Right ventricle myocardium superior (tissue), 1 donor: ENCODE measurements around the gene MPC1. TPM values are rescaled to one million over a fixed set of nuclear protein-coding genes. Genes with fewer than 3 reads are reported as not detected.
"Not testable (repeated sequence)": the region's sequence is repeated elsewhere in the genome, so short reads cannot be mapped to it uniquely, and the experiment has no call there.

ENCODE experiments used
- ATAC-seq: fragments of 200-7000 bp; cut with Tn5 transposase; one replicate; pipeline ENCODE4 v1.9.1; 2020; ENCODE audit warnings: mild to moderate bottlenecking; ENCODE audit not compliant: poor library complexity
- DNase-seq: peaks from one replicate; pipeline ENCODE4 v3.0.0-alpha.2; 2020
- intact Hi-C: fragments of 100-400 bp; cut with DNase I; formaldehyde crosslinking; loops from one replicate; pipeline ENCODE4 v1.11.2; 2022
- total RNA-seq: library from RNA; stranded (reverse); fragmentation: NEBNext Ultra II Directional; extraction: Animal tissue kit (Norgen Biotek cat#: 25700); gene quantifications from one replicate; pipeline ENCODE4 v1.2.1, GENCODE V29; 2021
- donor health status: DM: no; HTN: yes; CAD: no; lungs with severe emphysema.

Gene MPC1
- total RNA-seq, 1 donor from 2014 or later = 393 TPM

DNA sequence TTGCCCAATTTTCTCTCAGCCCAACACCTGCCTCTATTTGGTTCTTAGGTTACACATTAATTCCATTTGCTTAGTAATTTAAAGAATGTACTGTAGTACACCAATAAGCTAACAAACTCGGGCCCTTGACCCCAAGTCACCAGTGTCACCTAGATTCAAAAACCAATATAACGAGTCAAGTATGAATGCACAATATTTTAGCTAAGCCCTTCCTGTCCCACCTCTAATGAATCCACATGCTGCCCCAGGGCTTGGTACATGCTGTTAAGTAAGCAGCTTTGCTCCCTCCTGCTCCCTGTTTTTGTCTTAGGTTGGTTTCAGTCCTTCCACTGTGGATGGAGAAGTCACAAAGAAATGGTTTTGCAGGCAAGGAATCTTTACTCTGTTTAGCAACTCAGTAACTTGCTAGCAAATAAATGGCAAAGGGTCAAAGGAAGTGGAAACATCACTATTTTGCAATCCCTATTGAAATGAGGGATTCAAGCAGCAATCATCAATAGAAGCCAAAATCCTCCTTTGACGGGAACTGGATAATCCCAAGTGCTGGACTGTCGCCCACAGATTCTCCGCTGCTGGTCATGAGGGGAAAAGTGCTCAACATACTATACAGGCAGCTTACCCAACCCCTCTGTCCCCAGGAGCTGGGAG is 5.0 kb upstream of the MPC1 start:
- ATAC-seq (no peak), DNase-seq (no peak)
- intact Hi-C loops = no loop called here

DNA sequence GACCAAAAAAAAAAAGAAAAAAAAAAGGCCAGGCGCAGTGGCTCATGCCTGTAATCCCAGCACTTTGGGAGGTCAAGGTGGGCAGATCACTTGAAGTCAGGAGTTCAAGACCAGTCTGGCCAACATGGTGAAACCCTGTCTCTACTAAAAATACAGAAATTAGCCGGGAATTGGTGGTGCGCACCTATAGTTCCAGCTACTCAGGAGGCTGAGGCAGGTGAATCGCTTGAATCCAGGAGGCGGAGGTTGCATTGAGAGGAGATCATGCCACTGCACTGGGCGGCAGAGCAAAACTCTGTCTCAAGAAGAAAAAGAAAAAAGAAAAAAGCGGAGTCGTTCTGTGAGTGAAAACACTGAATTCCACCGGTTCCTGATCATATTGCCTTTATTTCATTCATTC is 4.4 kb upstream of the MPC1 start:
- intact Hi-C loops, DNase-seq, ATAC-seq: not testable (repeated sequence)

DNA sequence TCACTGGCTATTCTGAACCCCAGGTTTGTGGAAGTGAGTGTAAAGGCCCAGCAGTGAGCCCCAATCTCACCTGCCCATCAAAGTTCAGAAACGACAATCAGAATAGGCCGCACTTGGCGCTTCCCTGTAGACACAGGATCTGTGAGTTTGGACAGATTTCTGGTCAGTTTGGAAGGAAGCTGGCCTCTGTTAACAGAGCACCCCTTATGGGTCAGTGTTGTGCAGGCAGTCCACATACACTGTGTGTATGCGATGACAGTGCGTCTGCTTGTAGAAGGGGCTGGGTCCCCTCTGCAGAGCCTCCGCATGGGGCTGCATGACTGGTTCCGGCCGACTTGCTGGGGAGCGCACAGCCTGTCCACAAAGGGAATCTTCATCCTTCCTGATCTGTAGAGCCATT is 3.4 kb upstream of the MPC1 start:
- intact Hi-C loops = no loop called here
- ATAC-seq = no peak
- no peak for DNase-seq

DNA sequence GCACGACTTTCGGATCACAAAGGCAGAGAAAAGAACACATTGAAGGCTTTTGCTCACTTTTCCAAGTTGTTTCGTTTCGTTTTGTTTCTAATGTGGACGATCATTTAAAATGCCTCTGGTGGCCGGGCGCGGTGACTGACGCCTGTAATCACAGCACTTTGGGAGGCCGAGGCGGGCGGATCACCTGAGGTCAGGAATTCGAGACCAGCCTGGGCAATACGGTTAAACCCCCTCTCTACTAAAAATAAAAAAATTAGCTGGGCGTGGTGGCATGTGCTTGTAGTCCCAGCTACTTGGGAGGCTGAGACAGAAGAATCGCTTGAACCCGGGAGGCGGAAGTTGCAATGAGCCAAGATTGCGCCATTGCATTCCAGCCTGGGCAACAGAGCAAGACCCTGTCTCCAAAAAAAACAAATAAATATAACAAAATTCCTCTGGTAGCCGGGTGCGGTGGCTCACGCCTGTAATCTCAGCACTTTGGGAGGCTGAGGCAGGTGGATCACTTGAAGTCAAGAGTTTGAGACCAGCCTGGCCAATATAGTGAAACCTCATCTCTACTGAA is 1.1 kb upstream of the MPC1 start:
- DNase-seq = peak; percentile 69
- intact Hi-C loops, ATAC-seq: not testable (repeated sequence)

DNA sequence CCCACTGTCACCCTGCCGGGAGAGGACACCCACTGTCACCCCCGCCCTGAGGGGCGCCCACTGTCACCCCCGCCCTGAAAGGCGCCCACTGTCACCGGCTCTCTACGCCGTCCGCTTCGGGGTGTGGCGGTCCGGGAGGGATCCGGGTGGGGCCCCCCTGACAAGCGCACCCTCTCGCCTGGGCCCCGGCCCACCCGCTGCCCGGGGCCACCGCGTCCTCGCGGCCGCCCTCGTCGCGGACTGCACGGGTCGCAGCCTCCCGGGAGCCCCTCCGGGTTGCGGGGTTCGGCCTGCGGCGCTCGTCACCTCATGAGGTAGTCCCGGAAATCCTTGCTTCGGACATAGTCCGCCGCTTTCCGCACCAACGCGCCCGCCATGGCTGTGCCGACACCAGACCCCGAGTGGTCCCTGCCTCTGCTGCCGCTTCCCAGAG is 224 bp downstream of the MPC1 start:
- intact Hi-C loops = no loop called here
- no peak for DNase-seq

DNA sequence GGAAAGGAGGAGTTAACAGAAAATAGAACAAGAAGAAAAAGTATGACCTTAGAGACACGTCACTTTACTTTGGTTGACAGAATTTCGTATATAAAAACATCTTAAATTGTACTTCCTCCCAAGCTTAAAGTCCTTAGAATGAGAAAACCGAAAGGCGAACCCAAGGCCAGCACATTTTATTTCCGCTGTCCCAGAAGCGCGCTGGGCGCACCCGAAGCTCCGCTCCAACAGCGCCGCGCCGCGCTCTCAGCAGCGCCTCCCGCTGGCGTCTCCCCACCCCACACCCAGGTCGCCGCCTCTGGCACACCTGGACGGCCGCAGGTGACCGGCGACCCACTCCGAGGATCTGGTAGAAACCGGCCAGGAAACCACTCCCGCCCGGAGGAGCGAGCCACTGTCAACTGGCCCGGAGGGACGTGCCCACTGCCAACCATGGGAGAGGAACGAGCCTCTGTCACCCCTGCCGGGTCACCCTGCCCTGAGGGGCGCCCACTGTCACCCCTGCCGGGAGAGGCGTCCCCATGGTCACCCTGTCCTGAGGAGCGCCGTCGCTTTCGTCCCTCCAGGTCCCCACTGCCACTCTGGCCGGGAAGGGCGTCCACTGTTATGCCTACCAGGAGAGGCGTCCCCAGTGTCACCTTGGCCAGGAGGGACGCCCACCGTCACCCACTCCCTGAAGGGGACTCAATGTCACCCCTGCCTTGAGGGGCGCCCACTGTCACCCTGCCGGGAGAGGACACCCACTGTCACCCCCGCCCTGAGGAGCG is 824 bp downstream of the MPC1 start:
- ATAC-seq (peak; percentile 72), DNase-seq (peak; percentile 85)
- intact Hi-C loops = no loop called here

More for the DNA sequence above, 224 bp downstream of the MPC1 start:
- ATAC-seq = peak; percentile 27

DNA sequence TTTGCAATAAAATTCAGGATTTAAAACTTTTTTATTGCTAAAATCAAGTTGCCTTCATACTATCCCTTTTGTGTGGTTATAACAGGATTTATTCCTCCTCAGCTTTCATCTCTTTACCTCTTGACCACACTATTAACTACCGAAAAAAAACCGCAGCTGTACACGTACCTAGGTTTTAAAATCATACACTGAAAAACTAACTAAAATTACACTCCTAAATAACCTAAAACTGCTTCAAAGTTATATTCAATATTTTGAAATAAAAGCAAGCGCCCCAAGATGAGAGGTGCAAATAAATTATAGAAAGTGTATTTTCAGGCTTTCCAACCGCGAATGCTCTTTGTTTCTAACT is 1.4 kb downstream of the MPC1 start:
- ATAC-seq (no peak), DNase-seq (no peak)
- intact Hi-C loops = no loop called here

DNA sequence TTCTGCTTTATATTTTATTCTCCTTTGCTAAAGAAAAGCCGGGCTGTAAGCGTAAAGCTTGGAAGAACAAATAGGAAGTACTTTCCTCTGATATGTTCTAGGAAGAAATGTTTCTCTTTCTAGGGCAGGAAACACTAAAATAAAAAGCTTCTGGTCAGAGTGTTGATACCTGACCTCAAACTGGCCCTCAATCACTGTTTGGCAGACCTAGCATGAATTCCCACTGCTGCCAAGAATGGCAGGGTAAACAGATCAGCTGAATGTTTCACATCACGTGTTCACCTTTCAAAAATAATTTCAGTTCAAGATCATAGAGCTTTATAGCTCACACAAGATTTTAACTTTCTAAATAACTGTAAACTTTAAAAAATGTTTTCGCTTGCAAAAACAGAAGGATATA is 2.9 kb downstream of the MPC1 start:
- DNase-seq (no peak), ATAC-seq (no peak)
- intact Hi-C loops = no loop called here

DNA sequence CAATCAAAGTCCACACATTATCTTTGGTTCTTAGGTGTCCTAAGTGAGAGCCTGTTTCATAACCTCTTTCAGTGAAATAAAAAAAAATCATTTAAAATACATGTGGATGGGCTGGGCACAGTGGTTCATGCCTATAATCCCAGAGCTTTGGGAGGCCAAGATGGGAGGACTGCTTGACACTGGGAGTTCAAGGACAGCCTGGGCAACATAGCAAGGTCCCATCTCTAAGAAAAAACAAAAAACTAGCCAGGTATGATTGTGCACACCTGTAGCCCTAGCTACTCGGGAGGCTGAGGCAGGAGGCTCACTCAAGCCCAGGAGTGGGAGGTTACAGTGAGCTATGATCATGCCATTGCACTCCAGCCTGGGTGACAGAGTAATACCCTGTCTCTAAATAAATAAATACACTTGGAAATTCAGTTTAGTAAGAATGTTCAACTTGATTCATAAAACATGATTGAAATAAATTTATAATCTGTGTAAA is 3.6 kb downstream of the MPC1 start:
- intact Hi-C loops = no loop called here
- no peak for DNase-seq
- no peak for ATAC-seq

DNA sequence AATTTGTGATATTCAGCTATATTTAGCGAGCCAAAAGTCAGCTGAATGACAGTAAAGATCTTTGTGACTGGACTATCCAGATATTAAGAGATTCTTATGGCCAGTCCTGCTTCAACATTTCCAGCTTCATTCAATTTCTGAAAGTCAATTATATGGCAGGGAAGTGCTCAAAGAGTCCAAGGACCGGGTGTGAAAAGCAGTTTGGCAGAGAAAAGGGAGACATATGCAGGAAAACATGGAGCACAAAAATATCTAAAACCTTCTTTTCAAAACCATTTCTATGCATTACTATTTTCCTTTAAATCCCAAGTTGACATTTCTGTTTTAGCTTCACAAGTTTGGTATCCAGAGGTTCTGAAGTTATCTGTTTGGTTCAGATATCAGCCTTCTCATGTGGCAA is 5.0 kb downstream of the MPC1 start:
- ATAC-seq (no peak), DNase-seq (no peak)
- intact Hi-C loops = no loop called here

DNA sequence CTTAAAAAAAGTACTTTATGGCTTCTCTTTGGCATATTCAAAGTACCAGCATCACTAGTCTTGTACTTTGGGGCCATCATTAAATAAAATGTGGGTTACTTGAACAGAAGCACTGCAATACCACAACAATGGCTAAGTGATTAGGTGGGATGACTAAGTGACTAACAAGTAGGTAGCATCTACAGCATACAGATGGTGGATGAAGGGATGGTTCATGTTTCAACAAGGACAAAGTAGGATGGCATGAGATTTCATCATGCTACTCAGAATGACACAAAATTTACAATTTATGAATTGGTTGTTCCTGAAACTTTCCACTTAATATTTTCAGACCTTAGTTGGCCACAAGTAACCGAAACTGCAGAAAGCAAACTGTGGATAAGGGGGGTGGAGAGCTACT is 7.7 kb downstream of the MPC1 start:
- intact Hi-C loops = no loop called here

DNA sequence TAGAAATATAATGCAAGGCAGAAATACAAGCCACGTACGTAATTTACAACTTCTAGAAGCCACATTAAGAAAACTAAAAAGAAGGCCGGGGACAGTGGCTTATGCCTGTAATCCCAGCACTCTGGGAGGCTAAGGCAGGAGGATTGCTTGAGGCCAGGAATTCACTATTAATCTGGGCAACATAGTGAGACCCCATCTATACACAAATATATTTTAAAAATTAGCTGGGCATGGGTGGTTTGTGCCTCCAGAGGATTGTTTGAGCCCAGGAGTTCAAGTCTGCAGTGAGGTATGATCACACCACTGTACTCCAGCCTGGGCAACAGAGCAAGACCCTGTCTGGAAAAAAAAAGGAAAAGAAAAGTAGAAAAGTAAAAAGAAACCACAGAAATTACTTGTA is 12.3 kb downstream of the MPC1 start:
- no peak for DNase-seq
- ATAC-seq = no peak
- intact Hi-C loops = no loop called here

More for the DNA sequence above, 7.7 kb downstream of the MPC1 start:
- no peak for DNase-seq
- no peak for ATAC-seq

DNA sequence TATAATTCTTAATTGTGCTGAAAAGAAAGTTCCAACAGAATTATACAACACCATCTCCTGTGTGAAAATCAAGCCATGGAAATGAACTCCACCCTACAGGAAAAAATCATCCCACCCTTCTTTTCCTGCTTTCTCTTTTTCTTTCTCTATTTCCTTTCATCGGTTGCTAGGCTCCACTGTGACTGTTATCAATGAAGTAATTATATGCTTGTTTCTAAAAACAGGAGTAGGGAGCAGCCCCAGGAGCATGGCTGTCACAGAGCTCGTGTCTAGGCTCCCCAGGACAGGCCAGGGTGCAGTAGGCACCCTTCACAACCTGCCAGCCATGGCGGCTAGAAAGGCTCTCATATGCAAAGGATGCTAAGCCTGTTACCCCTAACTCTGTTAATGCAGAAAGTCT is 13.0 kb downstream of the MPC1 start:
- no peak for ATAC-seq
- intact Hi-C loops = no loop called here

DNA sequence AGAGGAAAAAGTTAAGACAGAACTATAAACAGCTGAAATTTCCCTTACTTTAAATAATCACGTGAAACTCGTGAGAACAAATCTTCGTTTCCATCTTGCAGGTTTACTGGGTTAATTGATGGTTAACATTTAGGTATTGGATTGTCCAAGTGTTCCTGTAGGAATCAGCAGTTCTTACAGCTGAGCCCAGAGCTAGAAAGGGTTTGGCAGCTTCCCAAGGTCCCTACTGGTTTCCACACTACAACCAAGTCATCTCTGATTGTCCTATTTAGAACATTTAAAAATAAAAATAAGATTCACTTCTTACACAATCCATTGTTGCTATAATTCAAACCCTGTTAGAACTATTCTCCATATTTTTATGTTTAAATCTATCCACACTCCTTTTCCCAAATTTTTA is 15.8 kb downstream of the MPC1 start:
- intact Hi-C loops = no loop called here
- peak; percentile 44 for ATAC-seq

More for the DNA sequence above, 13.0 kb downstream of the MPC1 start:
- no peak for DNase-seq

DNA sequence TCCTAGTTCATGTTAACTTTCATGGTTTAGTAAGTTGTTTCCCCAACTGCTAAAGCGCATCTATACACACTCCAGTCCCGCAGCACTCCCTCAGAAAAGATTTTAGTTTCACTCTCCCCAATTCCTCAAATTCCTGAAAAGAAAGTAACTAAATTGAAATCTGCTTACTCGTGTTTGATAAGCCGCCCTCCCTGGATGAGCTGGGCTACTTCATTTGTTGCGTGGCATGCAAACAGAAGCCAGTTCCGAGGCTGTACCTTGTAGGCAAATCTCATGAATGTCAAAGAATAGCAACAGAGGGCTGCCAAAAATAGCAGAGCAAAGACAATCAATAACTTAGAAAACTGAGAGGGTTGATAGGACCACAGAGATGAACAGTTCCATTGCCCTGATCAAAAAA is 16.9 kb downstream of the MPC1 start:
- no peak for ATAC-seq
- no peak for DNase-seq
- intact Hi-C loops = no loop called here

More for the DNA sequence above, 15.8 kb downstream of the MPC1 start:
- no peak for DNase-seq

DNA sequence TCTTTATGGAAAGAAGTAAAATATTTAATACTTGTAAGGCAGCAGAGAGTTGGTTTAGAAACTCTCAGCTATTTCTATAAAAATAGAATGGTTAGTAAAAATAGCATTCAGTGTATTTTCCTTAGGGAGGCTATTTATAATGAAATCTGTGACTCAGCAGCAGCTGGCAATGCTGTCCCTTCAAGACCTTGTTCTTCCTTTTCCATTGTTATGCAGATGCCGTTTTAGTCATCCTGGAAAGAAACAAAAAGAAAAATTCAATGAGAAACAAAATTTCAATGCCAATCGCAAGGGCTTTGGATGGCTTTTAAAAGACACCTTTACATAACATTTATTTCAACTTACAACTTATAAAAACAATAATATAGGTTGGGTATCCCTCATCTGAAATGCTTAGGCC is 17.5 kb downstream of the MPC1 start:
- DNase-seq = no peak
- ATAC-seq = peak; percentile 70
- intact Hi-C loops = no loop called here

DNA sequence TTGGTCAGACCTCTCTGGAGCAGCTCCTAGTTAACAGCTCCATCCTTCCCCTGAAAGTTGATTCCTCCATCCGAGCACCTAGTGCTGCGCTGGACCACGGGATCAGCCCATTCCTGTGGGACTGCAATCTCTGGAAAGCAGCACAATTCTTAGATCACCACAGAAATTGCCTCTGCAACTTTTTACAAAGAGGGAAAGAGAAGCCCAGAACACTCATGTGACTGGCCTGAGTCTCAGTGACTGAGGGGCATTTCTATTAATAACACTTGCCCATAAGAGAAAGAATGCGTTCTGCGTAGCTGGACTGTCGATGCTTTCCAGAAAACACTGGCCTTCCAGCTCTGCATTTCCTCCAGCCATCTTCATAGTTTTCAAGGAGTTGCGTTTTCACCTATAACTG is 18.3 kb downstream of the MPC1 start:
- DNase-seq (no peak), ATAC-seq (peak; percentile 87)
- intact Hi-C loops = no loop called here

DNA sequence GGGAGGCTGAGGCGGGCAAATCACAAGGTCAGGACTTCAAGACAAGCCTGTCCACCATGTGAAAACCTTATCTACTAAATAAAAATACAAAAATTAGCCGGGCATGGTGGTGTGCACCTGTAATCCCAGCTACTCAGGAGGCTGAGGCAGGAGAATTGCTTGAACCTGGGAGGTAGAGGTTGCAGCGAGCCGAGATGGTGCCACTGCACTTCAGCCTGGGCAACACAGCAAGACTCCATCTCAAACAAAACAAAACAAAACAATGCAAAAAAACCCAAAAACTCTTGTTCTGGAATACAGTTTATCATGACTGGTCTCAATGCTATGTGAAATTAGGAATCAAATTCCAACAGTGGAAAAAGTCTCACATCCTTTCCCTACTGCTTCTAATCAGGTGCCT is 20.3 kb downstream of the MPC1 start:
- DNase-seq, ATAC-seq, intact Hi-C loops: not testable (repeated sequence)

DNA sequence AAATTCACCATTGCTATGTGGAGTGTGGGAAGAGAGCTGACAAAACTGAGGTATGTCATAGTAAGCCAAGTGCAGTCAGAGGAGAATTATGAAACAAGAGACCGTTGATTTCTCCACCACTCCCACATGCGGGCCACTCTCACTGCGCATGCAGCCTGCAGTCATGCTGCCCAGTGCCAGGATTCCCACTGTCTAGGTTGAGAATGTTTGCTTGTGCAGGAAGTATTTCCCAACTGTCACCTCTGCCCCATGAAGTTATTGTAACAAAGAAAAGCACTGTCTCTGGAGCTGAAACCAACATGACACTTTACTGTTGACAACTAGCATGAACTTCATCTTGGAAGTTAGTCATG is 21.7 kb downstream of the MPC1 start:
- DNase-seq (peak; percentile 60), ATAC-seq (peak; percentile 69)
- intact Hi-C loops = no loop called here
